Body of pancreas (tissue), 4 donors: ENCODE results near the gene KLRD1.

Experiments used
- CTCF ChIP-seq, 7 experiments: fragments of 450-650 bp in 4 of 7; fragments of 200-600 bp in 3 of 7; sonication (generic) in 3 of 7; IDR thresholded peaks; one replicate each; pipeline ENCODE4 v1.5.1; 2016 to 2019; ENCODE audit warnings: antibody characterized with exemption in 7 of 7
- POLR2A ChIP-seq, 3 donors: fragments of 450-650 bp; IDR thresholded peaks; one replicate each; pipeline ENCODE4 v1.6.1; 2016; ENCODE audit warnings: antibody characterized with exemption in 3 of 3, mild to moderate bottlenecking in 2 of 3

DNA sequence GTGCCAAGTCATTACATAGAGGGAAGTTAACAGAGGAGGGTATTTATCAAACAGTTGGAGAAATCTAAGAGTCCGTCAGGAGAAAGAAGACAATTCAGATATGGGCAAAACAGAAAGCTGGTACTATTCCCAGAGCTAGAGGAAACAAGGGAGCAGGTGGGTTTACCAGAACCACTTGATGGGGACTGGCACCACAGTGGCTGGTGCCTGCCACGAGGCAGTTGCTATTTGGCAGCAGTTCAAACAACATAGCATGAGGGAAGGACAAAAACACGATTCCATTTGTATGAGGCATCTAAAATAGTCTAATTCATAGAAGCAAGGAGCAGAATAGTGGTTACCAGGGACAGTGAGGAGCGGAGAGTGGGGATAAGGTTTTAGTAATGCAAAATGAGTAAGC is 24.6 kb upstream of the KLRD1 start:
- TF ChIP-seq CTCF (IDR thresholded peaks at IDR 0.05) = no peak
- TF ChIP-seq POLR2A (IDR thresholded peaks at IDR 0.05) = no peak
